MG63 (cell line): ENCODE data around the gene POLG2. TPM values are rescaled to one million over a fixed set of nuclear protein-coding genes. Genes with fewer than 3 reads are reported as not detected.
"Not testable (repeated sequence)": the region's sequence is repeated elsewhere in the genome, so short reads cannot be mapped to it uniquely, and the experiment has no call there.

Source experiments
- DNase-seq: peaks from one replicate; pipeline ENCODE4 v3.0.0-alpha.2; 2020
- H3K27me3 ChIP-seq: fragments of 250-450 bp; sonication (Bioruptor Pico); 2 replicates; pipeline ENCODE4 v1.5.1; 2020; ENCODE audit warnings: mild to moderate bottlenecking, moderate library complexity
- H3K36me3 ChIP-seq: fragments of 250-450 bp; sonication (Bioruptor Pico); 2 replicates; pipeline ENCODE4 v1.5.1; 2020; ENCODE audit warnings: mild to moderate bottlenecking, moderate library complexity
- H3K4me3 ChIP-seq: fragments of 250-450 bp; sonication (Bioruptor Pico); 2 replicates; pipeline ENCODE4 v1.5.1; 2020; ENCODE audit warnings: mild to moderate bottlenecking, moderate library complexity
- H3K9me3 ChIP-seq: fragments of 250-450 bp; sonication (Bioruptor Pico); 2 replicates; pipeline ENCODE4 v1.5.1; 2020; ENCODE audit warnings: mild to moderate bottlenecking, moderate library complexity
- total RNA-seq: library from RNA; depleted of rRNA; stranded (reverse); fragments of >200 nt; shearing (Covaris generic); gene quantifications from 2 replicates; pipeline ENCODE4 v1.2.3, GENCODE V29; 2014; ENCODE audit warnings: low replicate concordance; rRNA removed

Gene POLG2
- total RNA-seq, 1 experiment from 2014 or later: 2.8 TPM

GRCh38 chr17:64430036-64430435, 66.8 kb downstream of the POLG2 start:
- not testable (repeated sequence) for H3K36me3 ChIP-seq, H3K9me3 ChIP-seq, H3K27me3 ChIP-seq, H3K4me3 ChIP-seq, DNase-seq

GRCh38 chr17:64428406-64428805, 68.4 kb downstream of the POLG2 start:
- Histone ChIP-seq H3K36me3 (no peaks in the 10 kb centered on the region), H3K9me3 (no peaks in the 10 kb centered on the region; the same call in 1 of the 2 replicates), H3K4me3 (no peak overlapping the region), H3K27me3 (no peaks in the 10 kb centered on the region)
- DNase-seq: no peak

Other genes starting within 250 kb of the POLG2 start
- gene TEX2, start 233.8 kb downstream of the POLG2 start, total RNA-seq: 9.2 and 17.2 TPM in 2 replicates
- 0.10 TPM in 1 of 2 replicates, not detected in the other for gene PECAM1, start 106.2 kb downstream of the POLG2 start, total RNA-seq
- gene MILR1, start 47.9 kb downstream of the POLG2 start, total RNA-seq: 5.6 and 19.0 TPM in 2 replicates
- 420 and 1,383 TPM in 2 replicates for gene DDX5, start 9.2 kb upstream of the POLG2 start, total RNA-seq
- 9.1 and 17.7 TPM in 2 replicates for gene CEP95, start 9.9 kb upstream of the POLG2 start, total RNA-seq
- 154 and 184 TPM in 2 replicates for gene SMURF2, start 165.3 kb upstream of the POLG2 start, total RNA-seq